D341Med (cell line): ENCODE results near the gene NDUFC2.
A peak's percentile ranks its signal among the peaks of the same experiment; 100 is the strongest.
"Not testable (repeated sequence)": the region's sequence is repeated elsewhere in the genome, so short reads cannot be mapped to it uniquely, and the experiment has no call there.

ENCODE experiments used
- DNase-seq: peaks from one replicate; pipeline ENCODE4 v3.0.0; 2012; ENCODE audit warnings: low spot score

NDUFC2 gene

GRCh38 chr11:78079232-78080083 is at the start of gene NDUFC2:
Gene NDUFC2 (minus strand): TSS chr11:78079862. CDS start chr11:78079744, 118 bp downstream.
- DNase-seq, result peak; percentile 86

- no peak for DNase-seq
Observed at GRCh38 chr11:78127403-78127802, 47.7 kb upstream of the NDUFC2 start.

GRCh38 chr11:78112582-78113275 is 33.1 kb upstream of the NDUFC2 start:
- DNase-seq, result no peak

- no peak for DNase-seq
Observed at GRCh38 chr11:78111298-78111697, 31.6 kb upstream of the NDUFC2 start.

- no peak for DNase-seq
Observed at GRCh38 chr11:78110830-78111229, 31.2 kb upstream of the NDUFC2 start.

- DNase-seq, result no peak
Observed at GRCh38 chr11:78110351-78110750, 30.7 kb upstream of the NDUFC2 start.

- DNase-seq, result peak; percentile 71
Observed at GRCh38 chr11:78109081-78110015, 29.7 kb upstream of the NDUFC2 start.

- no peak for DNase-seq
Observed at GRCh38 chr11:78100676-78101472, 21.2 kb upstream of the NDUFC2 start.

- no peak for DNase-seq
Observed at GRCh38 chr11:78100261-78100660, 20.6 kb upstream of the NDUFC2 start.

- no peak for DNase-seq
Observed at GRCh38 chr11:78099666-78100065, 20.0 kb upstream of the NDUFC2 start.

GRCh38 chr11:78097666-78098385 is 18.2 kb upstream of the NDUFC2 start:
- no peak for DNase-seq

- DNase-seq, result no peak
Observed at GRCh38 chr11:78094250-78094649, 14.6 kb upstream of the NDUFC2 start.

- not testable (repeated sequence) for DNase-seq
Observed at GRCh38 chr11:78086521-78087074, 6.9 kb upstream of the NDUFC2 start.

GRCh38 chr11:78085972-78086371 is 6.3 kb upstream of the NDUFC2 start:
- DNase-seq, result no peak

GRCh38 chr11:78084506-78084905 is 4.8 kb upstream of the NDUFC2 start:
- DNase-seq, result not testable (repeated sequence)

GRCh38 chr11:78083021-78083420 is 3.4 kb upstream of the NDUFC2 start:
- DNase-seq, result no peak

GRCh38 chr11:78082146-78082545 is 2.5 kb upstream of the NDUFC2 start:
- DNase-seq, result no peak

- DNase-seq, result no peak
Observed at GRCh38 chr11:78081583-78081982, 1.9 kb upstream of the NDUFC2 start.

- no peak for DNase-seq
Observed at GRCh38 chr11:78080818-78081495, 1.3 kb upstream of the NDUFC2 start.
